NAMALWA (cell line): ENCODE measurements around the gene TSC22D1.
"Not testable (repeated sequence)": the region's sequence is repeated elsewhere in the genome, so short reads cannot be mapped to it uniquely, and the experiment has no call there.

ENCODE experiments used
- DNase-seq: peaks from one replicate; pipeline ENCODE4 v3.0.0-alpha.2; 2015; ENCODE audit warnings: low spot score

TSC22D1 gene

DNA sequence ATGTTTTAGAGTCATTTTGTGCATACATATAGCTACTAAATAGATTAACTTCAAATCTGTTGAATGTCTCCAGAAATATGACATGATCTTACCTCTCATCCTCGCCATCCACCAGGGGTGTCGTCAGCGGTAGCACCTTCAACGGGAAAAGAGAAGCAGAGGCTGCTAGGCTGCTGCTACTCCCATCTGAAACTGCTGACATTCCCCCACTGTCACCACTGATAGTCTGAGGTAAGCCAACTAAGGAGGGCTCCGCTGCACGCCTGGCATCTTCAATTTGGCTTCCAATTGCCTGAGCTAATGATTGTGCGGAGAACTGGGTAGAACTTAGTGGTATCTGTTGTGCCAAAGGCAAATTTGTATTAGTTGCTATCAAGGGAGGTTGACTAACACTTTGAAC lies 3.1 kb downstream of the TSC22D1 start:
- no peak for DNase-seq

DNA sequence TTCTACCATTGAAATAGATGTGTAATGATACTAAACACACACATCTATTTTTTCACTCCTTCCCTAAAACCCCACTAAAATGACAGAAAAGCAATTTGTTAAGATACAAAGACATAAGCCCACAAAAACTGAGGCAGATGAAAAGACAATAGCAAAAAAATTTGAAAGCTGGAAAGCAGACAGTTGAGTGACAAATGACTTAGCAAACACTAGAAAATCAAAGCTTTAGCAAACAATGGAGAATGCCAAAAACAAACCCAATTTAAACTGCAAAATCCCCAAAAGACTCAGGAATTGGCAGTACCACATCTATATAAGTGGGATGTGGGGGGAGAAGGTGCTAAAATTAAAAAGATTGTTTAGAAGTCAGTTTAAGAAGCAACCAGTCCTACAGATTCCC lies 9.5 kb downstream of the TSC22D1 start:
- no peak for DNase-seq

DNA sequence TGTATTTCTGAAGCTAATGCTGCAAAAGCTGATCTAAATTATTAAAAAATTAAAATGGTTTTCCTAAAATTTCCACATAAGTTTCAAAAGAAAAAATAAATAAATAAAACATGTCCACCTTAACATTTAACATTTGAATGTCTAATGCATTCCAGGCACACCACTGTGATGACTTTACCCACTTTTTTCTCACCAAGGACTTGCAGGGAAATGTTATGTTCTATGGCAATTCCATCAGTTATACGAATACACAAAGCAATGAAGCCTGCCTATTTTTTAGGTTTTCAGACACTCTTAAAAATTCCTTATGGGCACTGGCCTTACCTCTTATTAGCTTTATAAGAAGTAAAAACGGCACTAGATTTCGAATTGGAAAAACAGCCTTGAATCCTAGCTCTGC lies 10.2 kb downstream of the TSC22D1 start:
- DNase-seq = no peak

GRCh38 chr13:44564936-44565335 lies 11.2 kb downstream of the TSC22D1 start:
- no peak for DNase-seq

DNA sequence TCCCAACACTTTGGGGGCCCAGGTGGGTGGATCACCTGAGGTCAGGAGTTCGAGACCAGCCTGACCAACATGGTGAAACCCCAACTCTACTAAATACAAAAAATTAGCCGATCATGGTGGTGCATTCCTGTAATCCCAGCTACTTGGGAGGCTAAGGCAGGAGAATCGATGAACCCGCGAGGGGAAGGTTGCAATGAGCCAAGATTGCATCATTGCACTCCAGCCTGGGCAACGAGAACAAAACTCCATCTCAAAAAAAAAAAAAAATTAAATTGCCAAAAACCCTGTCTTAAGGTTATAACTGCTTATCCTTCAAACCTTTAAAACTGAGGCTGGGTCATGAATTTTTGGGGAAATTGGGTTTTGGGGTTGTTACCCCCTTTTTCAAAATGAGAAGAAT lies 13.3 kb downstream of the TSC22D1 start:
- not testable (repeated sequence) for DNase-seq

DNA sequence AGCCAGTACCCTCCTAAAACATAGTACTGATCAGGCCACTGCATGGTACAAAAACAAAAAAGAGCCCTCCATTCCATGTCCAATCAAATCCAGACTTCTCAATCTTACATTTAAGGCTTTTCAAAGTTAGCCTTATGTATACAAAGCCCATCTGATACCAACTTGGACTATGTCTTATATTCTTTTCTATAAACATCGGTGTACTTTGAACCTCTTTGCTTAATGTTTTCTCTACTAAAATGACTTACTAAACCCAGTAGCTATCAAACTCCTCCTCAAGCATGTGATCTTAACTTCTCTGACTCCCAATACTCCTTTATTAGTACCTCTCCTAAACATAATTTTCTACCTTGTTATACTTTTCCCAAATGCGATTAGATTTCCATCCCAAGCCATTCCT lies 14.8 kb downstream of the TSC22D1 start:
- no peak for DNase-seq

DNA sequence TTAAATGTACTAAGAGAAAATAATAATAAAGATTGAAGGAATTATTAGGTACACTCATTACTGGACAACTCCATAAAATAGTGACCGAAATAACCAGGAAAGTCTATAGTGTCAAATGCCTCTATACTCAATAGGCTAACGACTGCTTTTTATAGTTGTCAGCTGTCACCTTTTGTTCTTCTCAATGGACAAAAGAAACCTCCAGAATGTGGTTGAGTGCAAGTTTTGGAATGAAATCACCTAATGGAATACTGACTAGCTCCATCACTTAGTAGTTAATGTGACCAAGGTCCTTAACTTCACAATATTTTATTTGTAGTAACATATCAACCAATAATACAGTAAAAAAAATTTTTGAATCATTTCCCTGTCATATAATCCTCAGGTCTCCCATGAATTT lies 18.1 kb downstream of the TSC22D1 start:
- DNase-seq = no peak

DNA sequence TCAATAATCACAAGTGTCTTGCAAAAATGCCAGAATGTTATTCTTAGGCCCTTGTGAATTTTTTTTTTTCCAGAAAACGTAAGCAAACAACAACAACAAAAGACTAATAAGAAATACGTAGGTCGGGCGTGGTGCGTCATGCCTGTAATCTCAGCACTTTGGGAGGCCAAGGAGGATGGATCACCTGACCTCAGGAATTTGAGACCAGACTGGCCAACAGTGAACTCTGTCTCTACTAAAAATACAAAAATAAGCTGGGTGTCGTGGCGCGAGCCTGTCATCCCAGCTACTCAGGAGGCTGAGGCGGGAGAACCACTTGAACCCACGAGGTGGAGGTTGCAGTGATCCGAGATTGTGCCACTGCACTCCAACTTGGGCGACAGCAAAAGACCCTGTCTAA lies 20.9 kb downstream of the TSC22D1 start:
- DNase-seq = no peak

DNA sequence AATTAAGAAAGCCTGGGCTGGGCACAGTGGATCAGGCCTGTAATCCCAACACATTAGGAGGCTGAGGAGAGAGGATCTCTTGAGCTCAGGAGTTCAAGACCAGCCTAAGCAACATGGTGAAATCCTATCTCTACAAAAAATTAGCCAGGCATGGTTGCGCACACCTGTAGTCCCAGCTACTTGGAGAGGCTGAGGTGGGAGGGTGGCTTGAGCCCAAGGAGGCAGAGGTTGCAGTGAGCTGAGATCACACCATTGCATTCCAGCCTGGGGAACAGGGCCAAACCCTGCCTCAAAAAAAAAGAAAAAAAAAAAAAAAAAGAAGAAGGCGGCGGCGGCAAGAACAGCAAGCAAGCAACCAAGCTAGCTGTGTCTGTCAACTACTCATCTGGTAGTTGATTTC lies 26.7 kb downstream of the TSC22D1 start:
- no peak for DNase-seq

DNA sequence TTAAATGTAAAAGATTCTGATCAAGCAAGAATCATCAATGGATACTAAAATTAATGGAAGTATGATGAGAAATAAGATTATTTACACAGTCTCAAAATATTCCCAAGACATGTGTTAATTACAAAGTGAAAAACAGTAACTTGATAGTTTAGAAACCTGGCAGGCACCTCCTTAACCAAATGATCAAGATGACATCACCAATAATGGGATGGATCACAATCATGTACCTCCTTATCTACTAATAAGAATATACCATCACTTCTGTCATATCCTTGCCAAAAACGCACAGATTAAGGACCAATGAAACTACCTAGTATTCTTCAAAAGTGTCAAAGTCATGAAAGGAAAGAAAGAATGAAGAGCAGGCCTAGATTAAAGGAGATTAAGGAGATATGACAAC lies 30.0 kb downstream of the TSC22D1 start:
- DNase-seq = no peak

DNA sequence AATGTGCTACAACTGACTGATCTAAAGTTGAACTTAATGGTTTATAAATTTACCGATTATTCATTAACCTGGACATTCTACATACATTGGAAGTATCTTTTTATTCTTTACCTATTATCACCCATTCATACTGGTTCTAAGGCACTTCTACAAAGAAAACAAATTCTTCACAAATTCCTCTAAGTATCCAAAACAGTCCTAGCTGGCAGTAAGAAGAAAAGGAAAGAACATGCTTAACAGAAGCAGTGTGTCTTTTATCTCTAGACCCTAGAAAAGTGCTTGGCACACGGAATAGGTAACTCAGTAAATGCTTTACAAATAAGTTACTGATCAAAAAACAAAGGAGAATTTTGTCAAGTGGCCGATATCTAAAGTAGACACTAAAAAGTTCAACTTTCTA lies 32.8 kb downstream of the TSC22D1 start:
- DNase-seq = no peak

DNA sequence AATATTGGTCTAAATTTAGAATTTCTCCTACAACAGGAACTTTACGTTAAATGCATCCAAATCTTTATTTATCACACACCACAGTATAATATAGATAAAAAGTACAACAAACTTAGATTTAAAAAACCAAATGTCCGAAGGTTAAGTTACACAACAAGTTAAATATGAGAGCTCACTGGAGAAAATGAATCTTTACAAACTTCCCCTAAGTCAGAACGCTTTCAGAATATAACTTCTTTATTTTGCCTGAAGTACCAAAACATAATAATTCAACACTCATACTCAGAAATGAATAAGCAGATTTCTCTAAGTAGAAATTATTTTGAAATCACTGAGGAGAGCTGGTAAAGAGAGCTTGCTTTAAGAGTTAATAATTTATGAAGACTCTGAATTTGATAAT lies 33.8 kb downstream of the TSC22D1 start:
- DNase-seq = no peak

DNA sequence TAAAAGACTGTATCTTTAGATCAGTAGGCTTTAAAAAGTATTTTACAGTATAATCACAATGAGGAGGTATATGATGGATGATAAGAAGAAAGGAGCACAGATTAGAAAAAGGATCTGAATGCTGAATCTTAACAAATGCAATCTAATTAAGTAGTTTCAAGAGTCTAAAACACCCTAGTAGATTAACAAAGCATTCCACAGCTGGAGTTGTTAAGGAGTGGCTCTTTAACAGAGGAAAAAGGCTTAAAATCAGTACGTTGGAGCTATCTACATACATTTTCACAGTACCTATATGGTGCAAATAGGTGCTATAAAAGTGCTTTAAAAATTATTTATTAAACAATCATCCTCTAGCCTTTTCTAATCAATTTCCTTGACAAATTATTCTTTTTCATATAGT lies 34.5 kb downstream of the TSC22D1 start:
- DNase-seq = no peak

DNA sequence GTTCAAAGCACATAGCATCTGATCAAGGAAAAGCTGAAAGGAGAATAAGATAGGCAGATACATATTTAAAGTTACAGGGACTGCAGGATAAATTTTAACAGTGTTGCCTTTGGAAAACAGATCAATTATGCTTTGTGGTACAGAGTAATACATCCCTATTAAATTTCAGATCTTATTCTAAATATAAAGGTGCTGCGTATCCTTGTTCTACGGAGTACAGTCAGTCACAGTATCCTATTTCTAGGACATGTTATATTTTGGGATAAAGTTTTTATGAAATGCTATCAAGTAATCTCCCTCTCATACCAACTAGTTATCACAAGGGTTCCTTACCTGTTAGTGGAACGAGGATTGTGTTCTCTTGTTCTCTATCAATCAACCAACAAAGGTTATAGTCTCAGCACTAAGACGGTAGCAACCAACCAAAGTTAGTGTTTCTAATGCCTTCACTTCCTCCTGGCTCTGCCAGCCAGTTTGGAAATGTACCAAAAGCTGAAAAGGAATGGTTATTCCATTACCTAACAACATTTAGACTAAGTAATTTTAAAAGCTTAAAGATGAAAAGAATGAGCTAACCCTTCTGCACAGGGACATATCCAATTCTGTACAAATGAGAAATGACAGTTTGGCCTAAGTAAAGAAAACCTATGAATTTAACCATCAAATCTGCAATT lies 35.2 kb downstream of the TSC22D1 start:
- no peak for DNase-seq

DNA sequence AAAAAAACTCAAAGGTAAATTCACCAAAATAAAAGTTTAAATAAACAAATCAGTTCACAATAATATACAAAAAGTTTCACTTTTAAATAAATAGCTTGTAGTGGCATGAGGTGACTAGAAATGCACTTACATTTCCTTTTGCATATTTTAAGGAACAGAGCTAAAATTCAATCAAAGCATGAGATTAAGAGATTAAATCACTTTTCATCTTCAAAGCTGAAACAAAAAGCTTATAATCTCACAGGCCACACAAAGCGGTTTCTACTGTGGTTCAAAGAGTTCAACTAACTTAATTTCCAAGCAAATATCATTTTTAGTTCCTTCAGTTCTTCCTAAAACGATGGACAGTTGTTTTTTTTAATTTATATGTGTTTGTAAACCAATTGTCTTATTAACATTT lies 38.9 kb downstream of the TSC22D1 start:
- DNase-seq = no peak

- DNase-seq = no peak
These were observed 52.7 kb downstream of the TSC22D1 start for GRCh38 chr13:44523146-44524015.

GRCh38 chr13:44519642-44520041 lies 56.5 kb downstream of the TSC22D1 start:
- no peak for DNase-seq

DNA sequence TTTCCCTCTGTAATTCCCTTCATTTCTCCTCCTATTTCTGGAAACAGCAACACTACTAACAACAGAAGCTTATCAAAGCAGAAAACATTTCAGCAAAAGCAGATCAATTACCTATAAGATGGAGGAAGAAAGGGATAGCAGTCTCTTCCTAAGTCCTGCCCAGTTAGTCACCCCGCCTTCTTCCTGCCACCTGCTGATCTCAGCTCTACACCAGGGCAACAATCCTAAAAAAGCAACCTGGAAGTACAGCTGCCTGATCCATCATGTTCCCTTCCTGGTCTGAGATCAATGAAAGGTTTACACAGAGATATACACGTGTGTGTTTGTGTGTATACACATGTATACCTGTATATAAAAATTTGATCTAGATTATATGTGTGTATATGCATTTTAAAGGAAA lies 59.4 kb downstream of the TSC22D1 start:
- DNase-seq = no peak

GRCh38 chr13:44514278-44514677 lies 61.9 kb downstream of the TSC22D1 start:
- DNase-seq = no peak

DNA sequence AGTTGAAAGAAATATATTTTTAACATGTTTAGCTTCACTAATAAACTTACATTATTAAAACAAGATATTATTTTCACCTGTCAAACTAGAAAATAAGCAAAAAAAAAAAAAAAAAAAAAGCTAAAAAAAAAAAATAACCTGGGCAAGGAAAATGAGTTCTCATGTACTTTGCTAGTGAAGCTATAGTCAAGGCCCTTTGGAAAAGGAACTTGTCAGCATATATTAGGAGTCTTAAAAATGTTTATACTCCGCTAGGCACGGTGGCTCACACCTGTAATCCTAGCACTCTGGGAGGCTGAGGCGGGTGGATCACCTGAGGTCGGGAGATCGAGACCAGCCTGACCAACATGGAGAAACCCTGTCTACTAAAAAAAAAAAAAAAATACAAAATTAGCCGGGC lies 66.3 kb downstream of the TSC22D1 start:
- not testable (repeated sequence) for DNase-seq

GRCh38 chr13:44508562-44509077 lies 67.5 kb downstream of the TSC22D1 start:
- DNase-seq = no peak

- no peak for DNase-seq
These were observed 68.5 kb downstream of the TSC22D1 start for GRCh38 chr13:44507639-44508038.

DNA sequence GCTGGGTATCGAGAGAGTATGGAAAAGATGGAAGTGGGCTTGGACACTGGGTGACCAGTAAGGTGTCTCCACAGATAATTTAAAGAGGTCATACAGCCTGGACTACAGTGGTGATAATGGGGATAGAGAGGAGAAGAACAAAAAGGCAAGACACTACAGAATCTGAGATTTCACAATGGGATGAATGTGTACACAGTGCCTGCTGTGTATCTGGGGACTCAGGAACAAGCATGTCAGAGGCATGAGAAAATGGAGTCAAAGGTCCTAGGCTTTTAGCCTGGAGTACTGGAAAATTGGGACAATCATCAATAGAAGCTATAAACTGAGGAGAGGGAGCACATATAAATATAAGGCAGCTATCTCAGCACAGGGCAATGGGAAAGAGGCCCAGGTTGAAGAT lies 69.4 kb downstream of the TSC22D1 start:
- no peak for DNase-seq
